Measurements from ENCODE around the gene HSPB7. TPM values are rescaled to one million over a fixed set of nuclear protein-coding genes. Genes with fewer than 3 reads are reported as not detected.

HSPB7 gene
- total RNA-seq, 1 experiment from 2014 or later, result not detected

- no peak for DNase-seq
- H3K27ac Mint-ChIP-seq, result no peak overlapping the region
- H3K14ac ChIP-seq (ENCODE audit: insufficient read depth, low read length), result no peak overlapping the region
- TF ChIP-seq CTCF (conservative IDR thresholded peaks at IDR 0.05), result no peak
- no peak overlapping the region for H2AK5ac ChIP-seq (ENCODE audit: insufficient read length, low read length)
- H3K9me3 ChIP-seq (ENCODE audit: control insufficient read depth, low read depth, low read length), result no peaks in the 10 kb centered on the region
- no peaks in the 10 kb centered on the region for H3K27me3 ChIP-seq (ENCODE audit: insufficient read depth, low read length)
- no peak overlapping the region for H4K8ac ChIP-seq (replicated peaks; ENCODE audit: insufficient read length, low read depth, low read length)
- no peaks in the 10 kb centered on the region for H3K4me1 Mint-ChIP-seq
- no peaks in the 10 kb centered on the region for H3K4me1 ChIP-seq (ENCODE audit: insufficient read depth, low read length)
- H2BK5ac ChIP-seq (ENCODE audit: insufficient read length, low read length), result no peak overlapping the region
- no peaks in the 10 kb centered on the region for H3K23me2 ChIP-seq (ENCODE audit: insufficient read length, low read depth, low read length, poor library complexity, severe bottlenecking)
- WGBS (ENCODE audit: extremely low coverage, insufficient read length, low lambda C conversion rate), result no CpG with 5 or more reads among the region's 9 CpGs
- H4K5ac ChIP-seq (ENCODE audit: insufficient read length, low read depth, low read length), result no peak overlapping the region
- no peak overlapping the region for H2BK12ac ChIP-seq (ENCODE audit: insufficient read length, low read depth, low read length)
- H3K4me2 ChIP-seq (ENCODE audit: insufficient read depth, insufficient read length, low read length), result no peak overlapping the region
- no peaks in the 10 kb centered on the region for H3K36me3 Mint-ChIP-seq (ENCODE audit: insufficient read depth in 1 of 3, low read depth in 3 of 3)
- H2BK20ac ChIP-seq (ENCODE audit: low read depth, low read length, poor library complexity, severe bottlenecking), result no peak overlapping the region
- H2AFZ ChIP-seq (ENCODE audit: low read length), result no peak overlapping the region
- no peaks in the 10 kb centered on the region for H3K79me1 ChIP-seq (ENCODE audit: insufficient read depth, low read depth, low read length, poor library complexity, severe bottlenecking)
- H4K20me1 ChIP-seq (ENCODE audit: control insufficient read depth, insufficient read depth, insufficient read length), result no peaks in the 10 kb centered on the region
- no peak overlapping the region for H3K56ac ChIP-seq (ENCODE audit: insufficient read length, low read depth, low read length)
- no peak overlapping the region for H3K4ac ChIP-seq (ENCODE audit: low read depth, low read length)
- no peaks in the 10 kb centered on the region for H3K79me2 ChIP-seq (ENCODE audit: insufficient read depth, low read length)
- H4K91ac ChIP-seq (ENCODE audit: insufficient read length, low read depth, low read length), result no peak overlapping the region
- H3K23ac ChIP-seq (ENCODE audit: insufficient read length, low read depth, low read length), result no peak overlapping the region
- H3K9me3 Mint-ChIP-seq, result no peaks in the 10 kb centered on the region
- no peak overlapping the region for H3K4me3 Mint-ChIP-seq
- no peak overlapping the region for H2BK15ac ChIP-seq (ENCODE audit: low read depth, low read length)
- H3K27ac ChIP-seq (ENCODE audit: insufficient read length, low read depth, low read length), result no peak overlapping the region
- H2BK120ac ChIP-seq (ENCODE audit: low read depth, low read length, poor library complexity, severe bottlenecking), result no peak overlapping the region
- H3K9ac ChIP-seq (ENCODE audit: extremely low read depth, insufficient read length, low read length), result no peak overlapping the region
- H3T11ph ChIP-seq (ENCODE audit: low read length), result no peak overlapping the region
- peaks cover 27% of the 10 kb centered on the region for H3K27me3 Mint-ChIP-seq (ENCODE audit: low read depth)
- no peak overlapping the region for H3K18ac ChIP-seq (ENCODE audit: insufficient read length, low read depth, low read length)
These were observed 20.7 kb downstream of the HSPB7 start for GRCh38 chr1:15997076-15997585.
